ENCODE data around the gene EHBP1.

The EHBP1 gene

GRCh38 chr2:62964050-62964449 is 258.5 kb downstream of the EHBP1 start:
- no peak for DNase-seq (ENCODE audit: low spot score)

GRCh38 chr2:62964671-62965070 is 259.2 kb downstream of the EHBP1 start:
- no peak for DNase-seq (ENCODE audit: low spot score)

- DNase-seq (ENCODE audit: low spot score), result no peak
These were observed 261.5 kb downstream of the EHBP1 start for GRCh38 chr2:62966991-62967390.

GRCh38 chr2:62968168-62968567 is 262.7 kb downstream of the EHBP1 start:
- DNase-seq (ENCODE audit: low spot score), result no peak

- DNase-seq (ENCODE audit: low spot score), result no peak
These were observed 263.2 kb downstream of the EHBP1 start for GRCh38 chr2:62968668-62969067.

GRCh38 chr2:62971936-62972335 is 266.4 kb downstream of the EHBP1 start:
- DNase-seq (ENCODE audit: low spot score), result no peak

- no peak for DNase-seq (ENCODE audit: low spot score)
These were observed 267.1 kb downstream of the EHBP1 start for GRCh38 chr2:62972601-62973000.

GRCh38 chr2:62974999-62975398 is 269.5 kb downstream of the EHBP1 start:
- DNase-seq (ENCODE audit: low spot score), result no peak

- no peak for DNase-seq (ENCODE audit: low spot score)
These were observed 286.1 kb downstream of the EHBP1 start for GRCh38 chr2:62991605-62992004.

- no peak for DNase-seq (ENCODE audit: low spot score)
These were observed 287.0 kb downstream of the EHBP1 start for GRCh38 chr2:62992561-62992960.

GRCh38 chr2:62994206-62994605 is 288.7 kb downstream of the EHBP1 start:
- no peak for DNase-seq (ENCODE audit: low spot score)

GRCh38 chr2:62996534-62997186 is 291.1 kb downstream of the EHBP1 start:
- DNase-seq (ENCODE audit: low spot score), result no peak

GRCh38 chr2:62998949-62999348 is 293.4 kb downstream of the EHBP1 start:
- DNase-seq (ENCODE audit: low spot score), result no peak

GRCh38 chr2:62999905-63000304 is 294.4 kb downstream of the EHBP1 start:
- no peak for DNase-seq (ENCODE audit: low spot score)

- DNase-seq (ENCODE audit: low spot score), result no peak
These were observed 295.3 kb downstream of the EHBP1 start for GRCh38 chr2:63000801-63001200.

- DNase-seq (ENCODE audit: low spot score), result no peak
These were observed 296.1 kb downstream of the EHBP1 start for GRCh38 chr2:63001576-63001975.

- no peak for DNase-seq (ENCODE audit: low spot score)
These were observed 297.8 kb downstream of the EHBP1 start for GRCh38 chr2:63003351-63003750.

GRCh38 chr2:63007813-63008458 is 302.4 kb downstream of the EHBP1 start:
- DNase-seq (ENCODE audit: low spot score), result no peak

- no peak for DNase-seq (ENCODE audit: low spot score)
These were observed 303.3 kb downstream of the EHBP1 start for GRCh38 chr2:63008838-63009237.

- DNase-seq (ENCODE audit: low spot score), result no peak
These were observed 304.0 kb downstream of the EHBP1 start for GRCh38 chr2:63009490-63009889.

GRCh38 chr2:63012541-63012940 is 307.0 kb downstream of the EHBP1 start:
- DNase-seq (ENCODE audit: low spot score), result no peak

GRCh38 chr2:63013438-63013837 is 307.9 kb downstream of the EHBP1 start:
- DNase-seq (ENCODE audit: low spot score), result no peak

GRCh38 chr2:63015389-63015788 is 309.9 kb downstream of the EHBP1 start:
- DNase-seq (ENCODE audit: low spot score), result no peak

- DNase-seq (ENCODE audit: low spot score), result no peak
These were observed 312.9 kb downstream of the EHBP1 start for GRCh38 chr2:63018439-63018838.
